Right atrium auricular region (tissue), 2 donors: ENCODE measurements around the gene FGF6. TPM values are rescaled to one million over a fixed set of nuclear protein-coding genes. Genes with fewer than 3 reads are reported as not detected.

ENCODE experiments used
- DNase-seq: peaks from one replicate; pipeline ENCODE4 v3.0.0-alpha.2; 2019; ENCODE audit warnings: low spot score
- H3K27ac ChIP-seq, 2 donors: fragments of 200-600 bp; sonication (generic); 1 replicate in 1 of 2; 2 replicates in 1 of 2; pipeline ENCODE4 v1.5.1; 2016 to 2019
- H3K27me3 ChIP-seq, 2 donors: fragments of 200-600 bp; sonication (generic); one replicate each; pipeline versions ENCODE4 v1.5.1 to v1.6.0; 2017 to 2019
- H3K36me3 ChIP-seq: fragments of 200-600 bp; sonication (generic); one replicate; pipeline ENCODE4 v1.5.1; 2016
- H3K4me1 ChIP-seq, 2 donors: fragments of 200-600 bp; sonication (generic); one replicate each; pipeline versions ENCODE4 v1.5.1 to v1.6.0; 2017 to 2019
- H3K4me3 ChIP-seq, 2 donors: fragments of 200-600 bp; sonication (generic); 1 replicate in 1 of 2; 2 replicates in 1 of 2; pipeline ENCODE4 v1.5.1; 2017 to 2019; ENCODE audit warnings: mild to moderate bottlenecking in 1 of 2, moderate library complexity in 1 of 2
- H3K9me3 ChIP-seq, 2 donors: fragments of 200-600 bp; sonication (generic); one replicate each; pipeline ENCODE4 v1.5.1; 2019
- CTCF ChIP-seq, 2 donors: fragments of 200-600 bp; sonication (generic); IDR thresholded peaks; one replicate each; pipeline ENCODE4 v1.5.1; 2019; ENCODE audit warnings: antibody characterized with exemption in 2 of 2
- total RNA-seq, 2 donors: library from RNA; depleted of rRNA; stranded (reverse); fragments of >200 nt; gene quantifications; one replicate each; pipeline ENCODE4 v1.1.0, GENCODE V29; 2016

Gene FGF6
- total RNA-seq, 2 donors from 2014 or later = not detected

GRCh38 chr12:4446335-4446734 lies 720 bp upstream of the FGF6 start:
- no peak overlapping the region for H3K27ac ChIP-seq
- H3K27me3 ChIP-seq = peaks cover 0 to 2% of the 10 kb centered on the region in 2 donors
- no peak for DNase-seq
- no peak for TF ChIP-seq CTCF (IDR thresholded peaks at IDR 0.05)
- H3K4me3 ChIP-seq = no peak overlapping the region
- H3K4me1 ChIP-seq = peaks cover 0 to 12% of the 10 kb centered on the region in 2 donors
- no peaks in the 10 kb centered on the region for H3K9me3 ChIP-seq
- no peaks in the 10 kb centered on the region for H3K36me3 ChIP-seq

DNA sequence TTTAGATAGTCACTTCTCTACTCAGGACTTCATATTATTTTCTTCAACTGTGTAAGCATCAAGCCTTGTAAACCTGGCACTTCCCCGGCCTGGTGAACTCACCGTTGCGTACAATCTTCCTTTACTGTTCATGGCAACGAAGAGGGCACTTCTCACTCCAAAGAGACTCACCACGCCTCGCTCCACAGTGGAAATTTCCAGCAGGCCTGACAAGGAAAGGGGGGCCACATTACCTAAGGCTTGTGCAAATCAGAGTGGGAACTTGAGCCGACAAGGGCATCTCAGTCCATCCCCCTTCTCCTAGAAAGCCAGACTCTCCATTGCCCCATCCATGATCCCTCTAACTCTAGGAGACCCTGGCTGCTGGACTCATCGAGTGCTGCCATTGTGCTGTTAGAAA lies 1.6 kb downstream of the FGF6 start:
- no peak overlapping the region for H3K4me3 ChIP-seq
- H3K4me1 ChIP-seq = peaks cover 0 to 12% of the 10 kb centered on the region in 2 donors

DNA sequence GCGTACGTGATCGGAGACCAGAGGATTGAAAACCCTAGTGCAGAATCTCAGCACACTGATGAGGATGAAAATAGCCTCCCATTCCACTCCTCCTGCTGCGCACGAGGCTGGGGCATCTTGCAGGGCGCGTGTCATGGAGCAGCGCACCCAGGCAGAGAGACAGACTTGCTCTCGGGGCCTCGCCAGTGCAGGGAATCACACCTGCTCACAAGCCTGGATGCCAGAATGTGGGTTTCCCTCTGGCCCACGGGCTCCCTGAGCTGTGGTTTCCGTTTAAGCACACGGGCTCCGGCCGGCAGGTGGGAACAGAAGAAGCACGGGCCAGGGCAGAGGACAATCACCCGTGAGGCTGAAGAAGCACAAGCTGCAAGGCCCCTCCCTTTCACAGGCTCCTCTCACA lies 2.0 kb downstream of the FGF6 start:
- no peak overlapping the region for H3K4me3 ChIP-seq
- peaks cover 0 to 12% of the 10 kb centered on the region in 2 donors for H3K4me1 ChIP-seq
- H3K27ac ChIP-seq = no peak overlapping the region
- no peaks in the 10 kb centered on the region for H3K9me3 ChIP-seq
- no peak for DNase-seq
- H3K36me3 ChIP-seq = no peaks in the 10 kb centered on the region
- peaks cover 0 to 2% of the 10 kb centered on the region in 2 donors for H3K27me3 ChIP-seq
- no peak for TF ChIP-seq CTCF (IDR thresholded peaks at IDR 0.05)

More for the DNA sequence above, 1.6 kb downstream of the FGF6 start:
- Histone ChIP-seq H3K36me3 (no peaks in the 10 kb centered on the region), H3K9me3 (no peaks in the 10 kb centered on the region), H3K27me3 (peaks cover 0 to 2% of the 10 kb centered on the region in 2 donors), H3K27ac (no peak overlapping the region)
- DNase-seq = no peak
- no peak for TF ChIP-seq CTCF (IDR thresholded peaks at IDR 0.05)

DNA sequence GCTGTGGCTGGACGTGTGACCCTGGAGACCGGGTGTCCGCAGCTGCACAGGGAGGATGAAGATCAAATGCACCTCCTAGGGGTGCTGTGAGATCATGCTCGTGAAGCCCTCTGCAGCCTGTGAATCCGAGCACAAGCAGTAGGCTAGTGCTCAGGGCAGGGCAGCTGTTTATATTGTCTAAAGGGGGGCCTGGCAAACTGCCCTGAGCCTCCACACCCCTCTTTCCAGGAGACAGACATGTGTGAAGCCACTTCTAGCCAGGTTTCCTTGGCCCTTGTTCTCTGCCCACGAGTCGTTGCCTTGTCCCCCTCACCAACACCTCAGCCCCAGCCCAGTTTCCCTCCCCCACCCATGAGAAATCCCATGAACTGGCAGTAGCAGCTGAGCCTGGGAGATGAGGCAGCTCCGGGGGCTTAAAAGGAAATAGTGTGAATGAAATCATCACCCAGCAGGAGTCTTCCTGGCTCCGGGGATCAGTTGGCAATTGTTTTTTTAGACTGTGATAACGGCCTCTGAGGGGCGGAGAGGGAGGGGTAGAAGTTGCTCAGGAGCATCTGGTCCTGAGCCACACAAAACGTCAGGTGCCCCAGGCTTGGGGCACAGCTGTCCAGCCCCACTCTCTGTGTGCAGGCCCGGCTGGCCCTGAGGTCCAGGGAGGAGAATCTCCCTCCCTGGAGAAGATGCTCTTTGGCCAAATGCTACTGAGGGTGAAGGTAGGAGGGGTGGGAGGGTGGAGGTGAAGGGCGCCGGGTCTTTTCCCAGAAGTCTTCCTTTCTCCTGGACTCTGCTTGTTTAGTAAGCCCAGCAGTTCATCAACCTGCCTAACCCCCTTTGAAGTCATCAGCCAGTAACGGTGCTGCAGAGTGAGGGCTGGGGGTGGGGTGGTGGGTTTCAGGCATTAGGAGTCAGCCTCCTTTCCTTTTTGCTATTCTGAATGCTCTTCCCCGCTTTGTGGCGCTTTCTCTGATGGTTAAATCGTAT lies 4.0 kb downstream of the FGF6 start:
- DNase-seq = no peak
- no peak for TF ChIP-seq CTCF (IDR thresholded peaks at IDR 0.05)
- Histone ChIP-seq H3K9me3 (no peaks in the 10 kb centered on the region), H3K4me3 (no peak overlapping the region), H3K27ac (no peak overlapping the region), H3K36me3 (no peaks in the 10 kb centered on the region), H3K4me1 (peaks cover 0 to 12% of the 10 kb centered on the region in 2 donors), H3K27me3 (peaks cover 0 to 2% of the 10 kb centered on the region in 2 donors)

DNA sequence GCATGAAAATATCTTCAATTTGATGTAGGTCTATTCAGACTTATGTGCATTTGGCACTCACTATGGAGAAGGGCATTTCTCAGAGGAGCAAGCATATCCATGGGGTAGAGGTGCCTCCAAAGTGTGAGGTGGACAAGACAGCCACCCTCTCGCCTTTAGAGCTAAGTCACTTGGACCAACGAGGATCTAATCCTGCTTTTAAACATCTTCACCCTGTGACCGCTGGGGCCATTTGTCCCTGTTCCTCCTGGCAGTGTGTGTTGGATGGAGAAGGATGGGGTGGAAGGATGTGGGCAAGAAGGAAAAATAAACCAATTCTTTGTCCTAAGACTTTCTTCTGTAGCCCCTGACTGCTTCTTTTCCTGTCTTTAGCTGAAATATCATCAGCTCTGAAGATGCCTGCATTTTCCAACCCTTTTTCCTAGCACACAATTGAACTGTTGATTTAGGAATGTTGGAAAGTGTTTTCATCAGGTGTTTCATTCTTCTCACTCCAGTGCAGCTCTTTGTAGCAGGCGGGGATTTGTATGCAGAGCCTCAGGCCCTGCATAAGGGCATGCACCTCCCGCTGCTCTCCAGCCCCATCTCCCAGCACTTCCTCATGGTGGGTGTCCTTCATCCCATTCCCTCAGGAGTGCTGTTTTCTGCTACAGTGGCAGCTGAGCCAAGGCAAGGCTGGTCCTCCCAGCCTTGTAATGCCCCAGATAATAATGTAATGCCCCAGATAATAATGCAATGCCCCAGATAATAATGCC lies 5.3 kb downstream of the FGF6 start:
- H3K27ac ChIP-seq = no peak overlapping the region
- peaks cover 0 to 2% of the 10 kb centered on the region in 2 donors for H3K27me3 ChIP-seq
- peak; percentile 30 for DNase-seq
- no peaks in the 10 kb centered on the region for H3K9me3 ChIP-seq
- no peak for TF ChIP-seq CTCF (IDR thresholded peaks at IDR 0.05)
- H3K4me3 ChIP-seq = no peak overlapping the region
- H3K4me1 ChIP-seq = peaks cover 0 to 12% of the 10 kb centered on the region in 2 donors
- H3K36me3 ChIP-seq = no peaks in the 10 kb centered on the region
